Panc1 (cell line): Measurements from ENCODE around the gene PER3. TPM values are rescaled to one million over a fixed set of nuclear protein-coding genes. Genes with fewer than 3 reads are reported as not detected.

Experiments
- ATAC-seq: fragments of 200-7000 bp; cut with Tn5 transposase; 2 replicates; pipeline ENCODE4 v1.9.1; 2020; ENCODE audit warnings: mild to moderate bottlenecking, moderate library complexity
- BruUV-seq: library from RNA; stranded (reverse); fragments of 400-500 nt; replicated peaks from 2 replicates; lab custom pipeline; 2021; lab: Mats Ljungman, UMichigan
- CTCF ChIA-PET: fragments of 300-600 bp; sonication (Branson Sonifier 250); formaldehyde crosslinking; loops from one replicate; lab custom pipeline; 2022; ENCODE audit warnings: antibody characterized with exemption; lab: Charles Lee
- POLR2A ChIA-PET: fragments of 300-600 bp; sonication (Branson Sonifier 250); formaldehyde crosslinking; loops from one replicate; lab custom pipeline; 2022; ENCODE audit warnings: antibody characterized with exemption; lab: Charles Lee
- DNase-seq: peaks from one replicate; pipeline ENCODE4 v3.0.0-alpha.2; 2010; ENCODE audit warnings: low read depth, low spot score
- H3K27ac ChIP-seq: 2 replicates; pipeline ENCODE4 v1.5.1; 2011; ENCODE audit warnings: mild to moderate bottlenecking, low read length, inconsistent platforms
- H3K27me3 ChIP-seq: fragments of 200-500 bp; sonication (Bioruptor generic); 2 replicates; pipeline ENCODE4 v1.6.0; 2014; ENCODE audit warnings: low read length, inconsistent platforms; ENCODE audit not compliant: control insufficient read depth, insufficient read depth
- H3K36me3 ChIP-seq: fragments of 200-500 bp; sonication (Bioruptor generic); 2 replicates; pipeline ENCODE4 v1.5.1; 2014; ENCODE audit warnings: inconsistent platforms, mild to moderate bottlenecking, low read length, moderate library complexity; ENCODE audit not compliant: control insufficient read depth, insufficient read depth
- H3K4me1 ChIP-seq: 2 replicates; pipeline ENCODE4 v1.5.1; 2011; ENCODE audit warnings: inconsistent platforms, mild to moderate bottlenecking, low read length, moderate library complexity; ENCODE audit not compliant: control insufficient read depth, insufficient read depth
- H3K4me3 ChIP-seq, 2 experiments: 2 replicates each; pipeline ENCODE4 v1.5.1; 2011 to 2012; ENCODE audit warnings: low read depth in 2 of 2, low read length in 2 of 2, mild to moderate bottlenecking in 2 of 2, inconsistent platforms in 1 of 2, moderate library complexity in 1 of 2
- H3K9me3 ChIP-seq: fragments of 200-500 bp; sonication (Bioruptor generic); 2 replicates; pipeline ENCODE4 v1.5.1; 2014; ENCODE audit warnings: low read depth, mild to moderate bottlenecking, inconsistent platforms, low read length, moderate library complexity; ENCODE audit not compliant: control insufficient read depth, insufficient read depth
- POLR2AphosphoS5 ChIP-seq: IDR thresholded peaks from 2 replicates; pipeline ENCODE4 v1.6.1; 2012; ENCODE audit warnings: mild to moderate bottlenecking, low read depth, low read length, moderate library complexity
- REST ChIP-seq, 2 experiments: IDR thresholded peaks; 2 replicates each; pipeline ENCODE4 v1.6.1; 2011 to 2012; ENCODE audit warnings: low read depth in 2 of 2, control low read depth in 1 of 2, low read length in 1 of 2, mild to moderate bottlenecking in 1 of 2, moderate library complexity in 1 of 2; ENCODE audit not compliant: insufficient read depth in 1 of 2
- SIN3A ChIP-seq: IDR thresholded peaks from 2 replicates; pipeline ENCODE4 v1.6.1; 2012; ENCODE audit warnings: low read depth, mild to moderate bottlenecking, low read length, moderate library complexity, borderline replicate concordance; ENCODE audit not compliant: insufficient read depth
- TCF7L2 ChIP-seq: IDR thresholded peaks from 2 replicates; pipeline ENCODE4 v1.6.1; 2011; ENCODE audit warnings: mild to moderate bottlenecking, low read depth, low read length, inconsistent platforms
- in situ Hi-C: cut with HindIII; loops from 2 replicates; pipeline ENCODE4 v1.10.0; 2016; ENCODE audit warnings: low sequenced_read_pairs, low pct_unique_long_range_greater_than_20kb
- intact Hi-C: fragments of 100-400 bp; cut with micrococcal nuclease; formaldehyde crosslinking; loops from one replicate; pipeline ENCODE4 v1.10.0; 2022; ENCODE audit not compliant: unreplicated experiment
- total RNA-seq: library from RNA; stranded (reverse); gene quantifications from one replicate; pipeline ENCODE4 v1.2.1, GENCODE V29; 2021; ENCODE audit not compliant: unreplicated experiment
- TF ChIP-seq, protein P1 (sequence below): fragments of 450-650 bp; IDR thresholded peaks from 2 replicates; pipeline ENCODE4 v1.5.1; 2017; ENCODE audit warnings: mild to moderate bottlenecking

Gene PER3
- total RNA-seq, 1 experiment from 2014 or later, result 17.0 TPM

DNA sequence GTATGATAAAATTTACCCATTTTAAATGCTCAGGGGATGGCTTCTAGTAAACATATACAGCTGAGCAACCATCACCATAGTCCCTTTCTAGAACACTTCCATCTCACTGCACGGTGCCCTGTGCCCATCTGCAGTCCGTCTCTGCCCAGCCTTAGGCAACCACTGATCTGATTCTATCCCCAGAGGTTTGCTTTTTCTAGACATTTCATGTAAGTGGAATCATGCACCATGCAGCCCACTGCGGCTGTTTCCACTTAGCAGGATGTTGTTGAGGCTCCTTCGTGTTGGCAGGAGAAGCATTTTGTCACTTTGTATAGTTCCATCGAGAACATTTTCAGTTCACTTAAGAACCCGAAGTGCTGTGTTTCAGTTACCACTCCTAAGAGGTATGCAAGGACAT, 40.7 kb upstream of the PER3 start:
- no peak overlapping the region for H3K27ac ChIP-seq
- ATAC-seq, result no peak
- no peaks in the 10 kb centered on the region for H3K4me1 ChIP-seq
- in situ Hi-C loops (no loop called here), intact Hi-C loops (no loop called here)
- ChIA-PET POLR2A (no interaction called here), CTCF (no interaction called here)
- no peaks in the 10 kb centered on the region for H3K36me3 ChIP-seq
- no TSS peak for BruUV-seq
- H3K9me3 ChIP-seq, result no peaks in the 10 kb centered on the region
- DNase-seq, result no peak
- no peak for TF ChIP-seq TCF7L2
- TF ChIP-seq POLR2AphosphoS5, result no peak
- no peak for TF ChIP-seq REST (IDR thresholded peaks at IDR 0.05; ENCODE audit: insufficient read depth in 1 of 2, low read depth in 2 of 2, low read length in 1 of 2)
- TF ChIP-seq, protein P1, sequence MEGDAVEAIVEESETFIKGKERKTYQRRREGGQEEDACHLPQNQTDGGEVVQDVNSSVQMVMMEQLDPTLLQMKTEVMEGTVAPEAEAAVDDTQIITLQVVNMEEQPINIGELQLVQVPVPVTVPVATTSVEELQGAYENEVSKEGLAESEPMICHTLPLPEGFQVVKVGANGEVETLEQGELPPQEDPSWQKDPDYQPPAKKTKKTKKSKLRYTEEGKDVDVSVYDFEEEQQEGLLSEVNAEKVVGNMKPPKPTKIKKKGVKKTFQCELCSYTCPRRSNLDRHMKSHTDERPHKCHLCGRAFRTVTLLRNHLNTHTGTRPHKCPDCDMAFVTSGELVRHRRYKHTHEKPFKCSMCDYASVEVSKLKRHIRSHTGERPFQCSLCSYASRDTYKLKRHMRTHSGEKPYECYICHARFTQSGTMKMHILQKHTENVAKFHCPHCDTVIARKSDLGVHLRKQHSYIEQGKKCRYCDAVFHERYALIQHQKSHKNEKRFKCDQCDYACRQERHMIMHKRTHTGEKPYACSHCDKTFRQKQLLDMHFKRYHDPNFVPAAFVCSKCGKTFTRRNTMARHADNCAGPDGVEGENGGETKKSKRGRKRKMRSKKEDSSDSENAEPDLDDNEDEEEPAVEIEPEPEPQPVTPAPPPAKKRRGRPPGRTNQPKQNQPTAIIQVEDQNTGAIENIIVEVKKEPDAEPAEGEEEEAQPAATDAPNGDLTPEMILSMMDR, result no peak
- no peak for TF ChIP-seq SIN3A
- H3K4me3 ChIP-seq, result no peak overlapping the region
- H3K27me3 ChIP-seq, result no peaks in the 10 kb centered on the region

DNA sequence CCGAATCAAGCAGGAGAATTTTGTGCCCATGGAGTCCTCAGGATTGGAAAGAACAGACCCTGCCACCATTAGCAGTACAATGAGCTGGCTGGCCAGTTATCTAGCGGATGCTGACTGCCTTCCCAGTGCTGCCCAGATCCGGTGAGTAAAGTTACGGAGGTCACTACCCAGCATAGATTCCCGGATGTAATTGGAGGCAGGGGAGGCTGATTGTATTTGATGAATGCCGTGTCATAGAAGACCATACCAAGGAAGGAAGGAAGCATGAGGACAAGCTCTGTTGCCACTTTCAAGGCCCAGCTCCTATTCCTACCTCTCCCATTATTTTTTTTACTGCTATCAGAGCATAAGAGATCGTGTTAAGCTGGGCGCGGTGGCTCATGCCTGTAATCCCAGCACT, 39.2 kb upstream of the PER3 start:
- DNase-seq (no peak), ATAC-seq (no peak)
- Histone ChIP-seq H3K4me1 (no peaks in the 10 kb centered on the region), H3K9me3 (no peaks in the 10 kb centered on the region), H3K27ac (no peak overlapping the region), H3K4me3 (no peak overlapping the region), H3K36me3 (no peaks in the 10 kb centered on the region), H3K27me3 (no peaks in the 10 kb centered on the region)
- ChIA-PET POLR2A (no interaction called here), CTCF (no interaction called here)
- TF ChIP-seq, protein P1, result no peak
- TF ChIP-seq TCF7L2, result no peak
- no peak for TF ChIP-seq REST (IDR thresholded peaks at IDR 0.05; ENCODE audit: insufficient read depth in 1 of 2, low read depth in 2 of 2, low read length in 1 of 2)
- no peak for TF ChIP-seq POLR2AphosphoS5
- no peak for TF ChIP-seq SIN3A
- in situ Hi-C loops, result no loop called here
- no TSS peak for BruUV-seq
- intact Hi-C loops, result no loop called here
